Spleen (tissue), 7 donors: ENCODE results near the gene SV2C.
"Not testable (repeated sequence)": the region's sequence is repeated elsewhere in the genome, so short reads cannot be mapped to it uniquely, and the experiment has no call there.

ENCODE experiments used
- POLR2A ChIP-seq, 3 donors: fragments of 450-650 bp; IDR thresholded peaks; one replicate each; pipeline ENCODE4 v1.5.1; 2017; ENCODE audit warnings: antibody characterized with exemption in 3 of 3, mild to moderate bottlenecking in 1 of 3
- TF ChIP-seq, protein P1 (sequence below), 11 experiments: fragments of 200-600 bp in 7 of 11; fragments of 450-650 bp in 4 of 11; sonication (generic) in 4 of 11; IDR thresholded peaks in 8 of 11; conservative IDR thresholded peaks in 3 of 11; 1 replicate in 7 of 11; 2 replicates in 4 of 11; pipeline versions ENCODE4 v1.4.0 to v1.8.0; 2016 to 2021; ENCODE audit warnings: antibody characterized with exemption in 11 of 11, inconsistent platforms in 4 of 11, mild to moderate bottlenecking in 1 of 11
- donor health status: DM: no; HTN: no; CAD: no; lungs with moderate emphysema.
- donor health status: DM: no; HTN: no; CAD: no.
- donor health status: DM: no; HTN: no; CAD: no.

DNA sequence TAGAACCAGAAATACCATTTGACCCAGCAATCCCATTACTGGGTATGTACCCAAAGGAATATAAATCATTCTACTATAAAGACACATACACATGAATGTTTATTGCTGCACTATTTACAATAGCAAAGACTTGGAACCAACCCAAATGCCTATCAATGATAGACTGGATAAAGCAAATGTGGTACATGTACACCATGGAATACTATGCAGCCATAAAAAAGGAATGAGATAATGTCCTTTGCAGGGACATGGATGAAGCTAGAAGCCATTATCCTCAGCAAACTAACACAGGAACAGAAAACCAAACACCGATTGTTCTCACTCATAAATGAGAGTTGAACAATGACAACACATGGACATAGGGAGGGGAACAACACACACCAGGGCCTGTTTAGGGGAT is 240.3 kb downstream of the SV2C start:
- TF ChIP-seq, protein P1, sequence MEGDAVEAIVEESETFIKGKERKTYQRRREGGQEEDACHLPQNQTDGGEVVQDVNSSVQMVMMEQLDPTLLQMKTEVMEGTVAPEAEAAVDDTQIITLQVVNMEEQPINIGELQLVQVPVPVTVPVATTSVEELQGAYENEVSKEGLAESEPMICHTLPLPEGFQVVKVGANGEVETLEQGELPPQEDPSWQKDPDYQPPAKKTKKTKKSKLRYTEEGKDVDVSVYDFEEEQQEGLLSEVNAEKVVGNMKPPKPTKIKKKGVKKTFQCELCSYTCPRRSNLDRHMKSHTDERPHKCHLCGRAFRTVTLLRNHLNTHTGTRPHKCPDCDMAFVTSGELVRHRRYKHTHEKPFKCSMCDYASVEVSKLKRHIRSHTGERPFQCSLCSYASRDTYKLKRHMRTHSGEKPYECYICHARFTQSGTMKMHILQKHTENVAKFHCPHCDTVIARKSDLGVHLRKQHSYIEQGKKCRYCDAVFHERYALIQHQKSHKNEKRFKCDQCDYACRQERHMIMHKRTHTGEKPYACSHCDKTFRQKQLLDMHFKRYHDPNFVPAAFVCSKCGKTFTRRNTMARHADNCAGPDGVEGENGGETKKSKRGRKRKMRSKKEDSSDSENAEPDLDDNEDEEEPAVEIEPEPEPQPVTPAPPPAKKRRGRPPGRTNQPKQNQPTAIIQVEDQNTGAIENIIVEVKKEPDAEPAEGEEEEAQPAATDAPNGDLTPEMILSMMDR (IDR thresholded peaks at IDR 0.05 in 8 of 11, conservative IDR thresholded peaks at IDR 0.05 in 3 of 11) = not testable (repeated sequence)
- not testable (repeated sequence) for TF ChIP-seq POLR2A (IDR thresholded peaks at IDR 0.05)
